Measurements from ENCODE around the gene KLHL17.
"Not testable (repeated sequence)": the region's sequence is repeated elsewhere in the genome, so short reads cannot be mapped to it uniquely, and the experiment has no call there.

KLHL17 gene

GRCh38 chr1:935751-936231 lies 24.6 kb upstream of the KLHL17 start:
- in situ Hi-C loops (cut with MboI; ENCODE audit: low sequenced_read_pairs): no loop called here

- in situ Hi-C loops (cut with MboI; ENCODE audit: low sequenced_read_pairs): no loop called here
These were observed 23.8 kb upstream of the KLHL17 start for GRCh38 chr1:936348-937264.

GRCh38 chr1:937521-937920 lies 22.9 kb upstream of the KLHL17 start:
- in situ Hi-C loops (cut with MboI; ENCODE audit: low sequenced_read_pairs): no loop called here

GRCh38 chr1:938088-938683 lies 22.2 kb upstream of the KLHL17 start:
- in situ Hi-C loops (cut with MboI; ENCODE audit: low sequenced_read_pairs): no loop called here

- in situ Hi-C loops (cut with MboI; ENCODE audit: low sequenced_read_pairs): no loop called here
These were observed 21.5 kb upstream of the KLHL17 start for GRCh38 chr1:938711-939489.

GRCh38 chr1:939511-940106 lies 20.8 kb upstream of the KLHL17 start:
- in situ Hi-C loops (cut with MboI; ENCODE audit: low sequenced_read_pairs): no loop called here

GRCh38 chr1:940107-941014 lies 20.0 kb upstream of the KLHL17 start:
- in situ Hi-C loops (cut with MboI; ENCODE audit: low sequenced_read_pairs): no loop called here

- in situ Hi-C loops (cut with MboI; ENCODE audit: low sequenced_read_pairs): no loop called here
These were observed 19.3 kb upstream of the KLHL17 start for GRCh38 chr1:941015-941587.

- in situ Hi-C loops (cut with MboI; ENCODE audit: low sequenced_read_pairs): no loop called here
These were observed 18.6 kb upstream of the KLHL17 start for GRCh38 chr1:941588-942383.

- in situ Hi-C loops (cut with MboI; ENCODE audit: low sequenced_read_pairs): no loop called here
These were observed 18.0 kb upstream of the KLHL17 start for GRCh38 chr1:942411-942821.

- in situ Hi-C loops (cut with MboI; ENCODE audit: low sequenced_read_pairs): no loop called here
These were observed 17.4 kb upstream of the KLHL17 start for GRCh38 chr1:942864-943533.

GRCh38 chr1:943545-944340 lies 16.6 kb upstream of the KLHL17 start:
- in situ Hi-C loops (cut with MboI; ENCODE audit: low sequenced_read_pairs): no loop called here

GRCh38 chr1:944341-945325 lies 15.8 kb upstream of the KLHL17 start:
- in situ Hi-C loops (cut with MboI; ENCODE audit: low sequenced_read_pairs): no loop called here

- in situ Hi-C loops (cut with MboI; ENCODE audit: low sequenced_read_pairs): no loop called here
These were observed 14.5 kb upstream of the KLHL17 start for GRCh38 chr1:945688-946556.

- in situ Hi-C loops (cut with MboI; ENCODE audit: low sequenced_read_pairs): not testable (repeated sequence)
These were observed 13.6 kb upstream of the KLHL17 start for GRCh38 chr1:946811-947210.

Measured in HL-60/S4 treated with retinoic acid at 250 ng/mL for 4 days and 3 days (cell line).